ENCODE measurements around the gene USP32. TPM values are rescaled to one million over a fixed set of nuclear protein-coding genes. Genes with fewer than 3 reads are reported as not detected.
"Not testable (repeated sequence)": the region's sequence is repeated elsewhere in the genome, so short reads cannot be mapped to it uniquely, and the experiment has no call there.

Gene USP32
- total RNA-seq, 5 donors from 2014 or later (not counting 1 experiment from before 2014, with no cell fraction given): 30.0 to 34.5 (median 31.4) TPM

DNA sequence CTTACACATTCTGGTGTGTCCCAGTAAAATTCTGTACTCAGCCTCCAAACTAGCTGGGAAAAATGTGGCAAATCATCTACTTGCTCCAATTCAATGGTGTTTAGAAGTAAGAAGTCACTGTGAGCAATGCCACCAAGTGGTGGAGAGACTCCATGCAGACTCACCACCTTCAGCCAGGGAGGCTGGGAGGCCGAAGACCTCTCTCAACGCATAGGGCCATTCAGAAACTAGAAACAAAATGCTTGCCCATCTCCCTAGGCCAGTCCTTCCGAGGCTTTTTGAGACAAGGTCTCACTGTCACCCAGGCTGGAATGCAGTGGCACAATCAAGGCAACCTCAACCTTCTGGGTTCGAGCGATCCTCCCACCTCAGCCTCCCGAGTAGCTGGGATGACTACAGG is 217.2 kb downstream of the USP32 start:
- Mint-ChIP-seq H3K4me1 (peaks cover 11 to 17% (median 14%) of the 10 kb centered on the region in 3 donors), H3K36me3 (peaks cover 13% of the 10 kb centered on the region)
- POLR2A ChIA-PET; ATAC-seq (replicated peaks in 1 of 4); H3K36me3 ChIP-seq (ENCODE audit: control insufficient read depth in 2 of 2, extremely low read depth in 1 of 2, insufficient read depth in 1 of 2, low read length in 1 of 2); H3K27me3 Mint-ChIP-seq; H3K9me3 ChIP-seq; H3K4me3 ChIP-seq (ENCODE audit: control insufficient read depth in 1 of 2, extremely low read depth in 1 of 2, low read length in 1 of 2); H3K9me3 Mint-ChIP-seq; H3K27ac ChIP-seq (ENCODE audit: low read length); H3K27me3 ChIP-seq (replicated peaks in 1 of 2; ENCODE audit: control insufficient read depth in 2 of 2, extremely low read depth in 1 of 2, insufficient read depth in 2 of 2, low read length in 1 of 2); CTCF ChIA-PET; DNase-seq; H3K4me3 Mint-ChIP-seq; H3K27ac Mint-ChIP-seq: not testable (repeated sequence)
- WGBS (ENCODE audit: insufficient coverage): 87% methylated on average over 3 of the region's 6 CpGs
- peaks cover 0 to 11% of the 10 kb centered on the region in 2 experiments for H3K4me1 ChIP-seq (ENCODE audit: control insufficient read depth in 1 of 2, extremely low read depth in 1 of 2, insufficient read depth in 2 of 2, low read length in 2 of 2)

DNA sequence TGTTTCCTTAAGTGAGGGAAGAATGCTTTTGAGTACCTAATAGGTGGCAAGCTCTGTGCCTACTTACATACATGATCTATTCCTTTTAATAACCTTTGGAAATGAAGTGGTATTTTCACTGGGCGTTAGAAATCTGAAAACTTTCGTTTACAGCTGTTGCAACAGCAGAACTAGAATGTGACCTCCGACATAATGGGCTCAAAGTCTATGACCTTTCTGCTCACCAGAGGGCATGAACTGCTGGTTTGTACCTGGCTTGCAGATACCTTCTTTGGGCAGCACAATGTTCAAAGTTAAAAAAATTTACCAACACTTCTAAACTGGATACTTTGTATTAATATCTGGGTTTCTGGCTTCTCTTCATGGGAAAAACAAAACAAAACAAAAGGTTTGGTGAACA is 217.9 kb downstream of the USP32 start:
- no peaks in the 10 kb centered on the region for H3K27me3 Mint-ChIP-seq
- ChIA-PET CTCF (no interaction called here), POLR2A (interaction anchor here in 1 of 2 donors (0.5 kb wide), 1 partner anchor 351 kb away, joined by 3 read pairs; no protein-coding TSS in a partner anchor)
- peaks cover 0 to 1% of the 10 kb centered on the region in 2 donors for H3K36me3 ChIP-seq (ENCODE audit: control insufficient read depth in 2 of 2, extremely low read depth in 1 of 2, insufficient read depth in 1 of 2, low read length in 1 of 2)
- peaks cover 14 to 18% (median 16%) of the 10 kb centered on the region in 3 donors for H3K4me1 Mint-ChIP-seq
- DNase-seq (no peak), ATAC-seq (replicated peaks in 1 of 4) (no peak)
- WGBS (ENCODE audit: insufficient coverage): 79% methylated on average over 2 of the region's 3 CpGs
- no peak overlapping the region for H3K27ac Mint-ChIP-seq
- H3K4me3 ChIP-seq (ENCODE audit: control insufficient read depth in 1 of 2, extremely low read depth in 1 of 2, low read length in 1 of 2): no peak overlapping the region
- H3K27ac ChIP-seq (ENCODE audit: low read length): no peak overlapping the region
- H3K27me3 ChIP-seq (replicated peaks in 1 of 2; ENCODE audit: control insufficient read depth in 2 of 2, extremely low read depth in 1 of 2, insufficient read depth in 2 of 2, low read length in 1 of 2): no peaks in the 10 kb centered on the region
- H3K4me1 ChIP-seq (ENCODE audit: control insufficient read depth in 1 of 2, extremely low read depth in 1 of 2, insufficient read depth in 2 of 2, low read length in 2 of 2): peaks cover 0 to 11% of the 10 kb centered on the region in 2 experiments
- H3K9me3 ChIP-seq: no peaks in the 10 kb centered on the region
- no peak overlapping the region for H3K4me3 Mint-ChIP-seq
- no peaks in the 10 kb centered on the region for H3K9me3 Mint-ChIP-seq
- peaks cover 13% of the 10 kb centered on the region for H3K36me3 Mint-ChIP-seq

DNA sequence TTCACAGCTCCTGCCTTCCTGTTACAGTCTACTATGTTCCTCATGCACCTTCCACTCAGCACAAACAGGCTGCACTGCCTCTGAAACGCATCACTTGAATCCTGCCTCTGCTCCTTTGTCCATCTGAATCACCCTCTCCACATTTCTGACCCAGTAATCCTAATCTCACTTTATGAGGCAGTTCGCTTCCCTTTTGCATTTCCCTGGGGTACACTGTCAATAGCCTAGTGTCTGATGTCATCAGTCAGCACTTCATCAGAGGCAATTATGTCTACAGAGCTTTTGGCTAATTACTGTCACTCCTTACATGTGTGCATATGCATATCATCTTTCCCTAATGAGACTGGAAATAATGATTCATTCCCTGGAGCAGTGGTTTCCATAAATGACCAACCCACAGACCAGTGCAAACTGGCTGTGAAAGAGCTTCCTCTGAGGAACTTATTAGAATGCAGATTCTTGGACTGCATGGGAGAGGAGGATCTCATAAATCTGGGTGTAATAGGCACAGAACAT is 218.6 kb downstream of the USP32 start:
- H3K4me1 ChIP-seq (ENCODE audit: control insufficient read depth in 1 of 2, extremely low read depth in 1 of 2, insufficient read depth in 2 of 2, low read length in 2 of 2): peaks cover 0 to 11% of the 10 kb centered on the region in 2 experiments
- H3K9me3 ChIP-seq: no peaks in the 10 kb centered on the region
- no peak overlapping the region for H3K27ac ChIP-seq (ENCODE audit: low read length)
- H3K36me3 Mint-ChIP-seq: peaks cover 8% of the 10 kb centered on the region
- H3K4me1 Mint-ChIP-seq: peaks cover 14 to 18% (median 16%) of the 10 kb centered on the region in 3 donors
- H3K27me3 Mint-ChIP-seq: no peaks in the 10 kb centered on the region
- ChIA-PET CTCF (no interaction called here), POLR2A (interaction anchor here in 1 of 2 donors (0.5 kb wide), 1 partner anchor 352 kb away, joined by 3 read pairs; no protein-coding TSS in a partner anchor)
- DNase-seq (no peak), ATAC-seq (replicated peaks in 1 of 4) (no peak)
- no peaks in the 10 kb centered on the region for H3K27me3 ChIP-seq (replicated peaks in 1 of 2; ENCODE audit: control insufficient read depth in 2 of 2, extremely low read depth in 1 of 2, insufficient read depth in 2 of 2, low read length in 1 of 2)
- WGBS (ENCODE audit: insufficient coverage): 100% methylated on average over 1 of the region's 2 CpGs
- H3K4me3 Mint-ChIP-seq: no peak overlapping the region
- H3K27ac Mint-ChIP-seq: no peak overlapping the region
- no peaks in the 10 kb centered on the region for H3K36me3 ChIP-seq (ENCODE audit: control insufficient read depth in 2 of 2, extremely low read depth in 1 of 2, insufficient read depth in 1 of 2, low read length in 1 of 2)
- H3K4me3 ChIP-seq (ENCODE audit: control insufficient read depth in 1 of 2, extremely low read depth in 1 of 2, low read length in 1 of 2): no peak overlapping the region
- no peaks in the 10 kb centered on the region for H3K9me3 Mint-ChIP-seq

DNA sequence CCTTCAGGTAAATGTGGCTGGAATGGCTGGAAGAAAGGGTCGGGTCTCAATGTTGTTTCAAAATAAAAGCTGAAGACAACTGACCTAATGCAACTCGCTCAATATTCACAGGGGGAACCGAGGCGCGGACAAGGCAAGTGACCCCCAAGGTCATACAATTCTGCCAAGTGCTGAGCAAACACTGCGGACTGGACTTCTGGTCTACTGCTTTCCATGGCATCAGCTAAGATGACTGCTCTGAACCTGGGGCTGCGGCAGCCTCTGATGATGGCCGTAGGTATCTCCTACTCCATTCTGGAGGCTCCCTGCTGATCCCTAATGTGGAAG is 220.2 kb downstream of the USP32 start:
- peaks cover 5% of the 10 kb centered on the region for H3K36me3 Mint-ChIP-seq
- Histone ChIP-seq H3K27me3 (replicated peaks in 1 of 2; ENCODE audit: control insufficient read depth in 2 of 2, extremely low read depth in 1 of 2, insufficient read depth in 2 of 2, low read length in 1 of 2) (peaks cover 0 to 7% of the 10 kb centered on the region in 2 experiments), H3K36me3 (ENCODE audit: control insufficient read depth in 2 of 2, extremely low read depth in 1 of 2, insufficient read depth in 1 of 2, low read length in 1 of 2) (no peaks in the 10 kb centered on the region), H3K4me1 (ENCODE audit: control insufficient read depth in 1 of 2, extremely low read depth in 1 of 2, insufficient read depth in 2 of 2, low read length in 2 of 2) (peaks cover 0 to 11% of the 10 kb centered on the region in 2 experiments), H3K9me3 (no peaks in the 10 kb centered on the region), H3K4me3 (ENCODE audit: control insufficient read depth in 1 of 2, extremely low read depth in 1 of 2, low read length in 1 of 2) (no peak overlapping the region), H3K27ac (ENCODE audit: low read length) (no peak overlapping the region)
- no peaks in the 10 kb centered on the region for H3K9me3 Mint-ChIP-seq
- POLR2A ChIA-PET: no interaction called here
- no peak for DNase-seq
- H3K27ac Mint-ChIP-seq: peak overlapping the region in 1 of 2 donors; percentile 6
- H3K4me1 Mint-ChIP-seq: peaks cover 14 to 18% (median 16%) of the 10 kb centered on the region in 3 donors
- CTCF ChIA-PET: no interaction called here
- WGBS (ENCODE audit: insufficient coverage): 97% methylated on average over 8 of the region's 8 CpGs
- H3K27me3 Mint-ChIP-seq: no peaks in the 10 kb centered on the region
- no peak for ATAC-seq (replicated peaks in 1 of 4)
- H3K4me3 Mint-ChIP-seq: no peak overlapping the region

DNA sequence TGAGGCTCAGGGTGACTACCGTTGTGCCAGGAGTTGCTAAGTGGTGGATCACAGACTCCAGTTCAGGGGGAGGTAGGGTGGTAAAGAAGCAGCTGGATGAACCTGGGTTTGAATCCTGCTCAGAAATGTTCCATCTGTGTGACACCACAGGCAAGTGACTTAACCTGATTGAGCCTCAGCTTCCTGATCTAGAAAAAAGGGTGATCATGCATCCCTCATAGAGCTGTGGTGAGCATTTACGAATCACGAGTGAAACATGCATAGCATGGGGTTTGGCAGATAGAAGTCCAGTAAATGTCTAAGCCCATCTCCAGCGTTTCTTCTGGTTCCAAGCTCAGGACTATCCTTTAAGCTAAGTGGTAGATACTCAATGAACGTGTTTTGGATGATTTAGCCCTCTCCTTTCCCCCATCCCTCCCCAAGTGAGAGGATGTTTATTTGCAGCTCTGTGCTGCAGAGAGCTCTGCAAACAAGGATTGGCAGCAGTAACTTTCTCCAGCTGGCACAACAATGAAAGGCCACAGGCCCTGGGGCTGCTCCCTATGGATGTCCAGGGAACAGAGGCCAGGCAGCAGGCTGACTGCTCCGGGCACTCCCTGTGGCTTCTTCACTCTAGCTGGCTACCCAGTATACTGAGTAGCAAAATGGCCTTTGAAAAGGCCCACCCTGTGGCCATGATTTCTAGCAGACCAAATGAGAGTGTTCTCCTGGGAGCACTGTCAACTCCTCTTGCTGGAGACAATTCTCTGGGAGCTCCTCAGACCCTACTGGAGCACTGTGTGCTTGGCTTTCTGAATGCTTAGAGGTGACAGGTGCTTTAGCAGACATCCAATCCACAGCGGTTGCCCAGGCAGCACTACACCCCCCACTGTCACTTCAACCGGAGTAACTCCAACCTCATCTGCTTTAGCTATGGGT is 220.8 kb downstream of the USP32 start:
- H3K27ac ChIP-seq (ENCODE audit: low read length): no peak overlapping the region

More for the DNA sequence above, 220.8 kb downstream of the USP32 start:
- Mint-ChIP-seq H3K27ac (peak overlapping the region; percentile 3 to 69), H3K4me1 (peaks cover 14 to 20% (median 16%) of the 10 kb centered on the region in 3 donors), H3K27me3 (no peaks in the 10 kb centered on the region), H3K9me3 (no peaks in the 10 kb centered on the region), H3K4me3 (peak overlapping the region in 1 of 3 donors; percentile 30), H3K36me3 (no peaks in the 10 kb centered on the region)
- DNase-seq (no peak), ATAC-seq (replicated peaks in 1 of 4) (no peak)
- ChIA-PET POLR2A (interaction anchor here in 1 of 2 donors (0.6 kb wide), 1 partner anchor 82 kb away, joined by 5 read pairs; no protein-coding TSS in a partner anchor), CTCF (interaction anchor here in 1 of 2 donors (0.6 kb wide), 1 partner anchor 65 kb away, joined by 4 read pairs; no protein-coding TSS in a partner anchor)
- no peak overlapping the region for H3K4me3 ChIP-seq (ENCODE audit: control insufficient read depth in 1 of 2, extremely low read depth in 1 of 2, low read length in 1 of 2)
- peaks cover 0 to 7% of the 10 kb centered on the region in 2 experiments for H3K27me3 ChIP-seq (replicated peaks in 1 of 2; ENCODE audit: control insufficient read depth in 2 of 2, extremely low read depth in 1 of 2, insufficient read depth in 2 of 2, low read length in 1 of 2)
- WGBS (ENCODE audit: insufficient coverage): 92% methylated on average over 4 of the region's 8 CpGs
- no peaks in the 10 kb centered on the region for H3K36me3 ChIP-seq (ENCODE audit: control insufficient read depth in 2 of 2, extremely low read depth in 1 of 2, insufficient read depth in 1 of 2, low read length in 1 of 2)
- no peaks in the 10 kb centered on the region for H3K9me3 ChIP-seq
- H3K4me1 ChIP-seq (ENCODE audit: control insufficient read depth in 1 of 2, extremely low read depth in 1 of 2, insufficient read depth in 2 of 2, low read length in 2 of 2): peaks cover 0 to 12% of the 10 kb centered on the region in 2 experiments
